Stomach (tissue), 9 donors: ENCODE measurements around the gene PARP11. TPM values are rescaled to one million over a fixed set of nuclear protein-coding genes. Genes with fewer than 3 reads are reported as not detected.
A peak's percentile ranks its signal among the peaks of the same experiment; 100 is the strongest.

Experiments
- DNase-seq, 2 donors: peaks; one replicate each; pipeline versions ENCODE4 v3.0.0 to v3.0.0-alpha.2; 2013 to 2019
- H3K27ac ChIP-seq, 5 donors: fragments of 200-600 bp in 4 of 5; sonication (generic) in 4 of 5; one replicate each; pipeline ENCODE4 v1.5.1; 2013 to 2019; ENCODE audit warnings: mild to moderate bottlenecking in 1 of 5, moderate library complexity in 1 of 5
- H3K27me3 ChIP-seq, 3 donors: fragments of 200-600 bp; sonication (generic); one replicate each; pipeline ENCODE4 v1.5.1; 2017 to 2019; ENCODE audit warnings: mixed run types in 1 of 3
- H3K36me3 ChIP-seq, 4 donors: fragments of 200-600 bp; sonication (generic); 1 replicate in 3 of 4; 2 replicates in 1 of 4; pipeline ENCODE4 v1.5.1; 2016 to 2019
- H3K4me1 ChIP-seq, 4 donors: fragments of 200-600 bp; sonication (generic); one replicate each; pipeline ENCODE4 v1.5.1; 2016 to 2019
- H3K4me3 ChIP-seq, 4 donors: fragments of 200-600 bp; sonication (generic) in 3 of 4; one replicate each; pipeline ENCODE4 v1.5.1; 2016 to 2019; ENCODE audit warnings: mild to moderate bottlenecking in 1 of 4
- H3K9me3 ChIP-seq, 4 donors: fragments of 200-600 bp; sonication (generic); one replicate each; pipeline ENCODE4 v1.5.1; 2016 to 2019
- CTCF ChIP-seq, 7 experiments: fragments of 450-650 bp in 4 of 7; fragments of 200-600 bp in 3 of 7; sonication (generic) in 3 of 7; IDR thresholded peaks; one replicate each; pipeline ENCODE4 v1.5.1; 2016 to 2019; ENCODE audit warnings: antibody characterized with exemption in 7 of 7, control low read depth in 2 of 7, mild to moderate bottlenecking in 1 of 7
- EP300 ChIP-seq: sonication (generic); formaldehyde crosslinking; IDR thresholded peaks from one replicate; pipeline ENCODE4 v1.6.1; 2017; ENCODE audit warnings: antibody characterized with exemption
- POLR2A ChIP-seq, 4 donors: fragments of 450-650 bp; IDR thresholded peaks; one replicate each; pipeline ENCODE4 v1.6.1; 2016; ENCODE audit warnings: antibody characterized with exemption in 4 of 4, control low read depth in 2 of 4, mild to moderate bottlenecking in 1 of 4, moderate library complexity in 1 of 4
- POLR2AphosphoS5 ChIP-seq, 3 donors: sonication (generic); formaldehyde crosslinking; IDR thresholded peaks; one replicate each; pipeline ENCODE4 v1.6.1; 2016; ENCODE audit warnings: antibody characterized with exemption in 3 of 3
- WGBS, 5 donors: extraction: QIAGEN DNeasy Blood & Tissue Kit in 3 of 5; methylation state at CpG; one replicate each; pipeline versions ENCODE4 v1.1.5 to v1.1.7; 2013 to 2018; 5-methylcytosine and 5-hydroxymethylcytosine counted together
- intact Hi-C: fragments of 100-400 bp; cut with DNase I; formaldehyde crosslinking; loops from one replicate; pipeline ENCODE4 v1.15.1; 2023; ENCODE audit warnings: low total_unique reads
- polyA plus RNA-seq, 3 donors: library from polyadenylated mRNA; stranded (reverse); fragments of 200-250 nt; gene quantifications; one replicate each; pipeline ENCODE4 v1.2.3, GENCODE V29; 2013
- total RNA-seq, 5 donors: library from RNA; depleted of rRNA; stranded (reverse); fragments of >200 nt; gene quantifications; one replicate each; pipeline versions ENCODE4 v1.1.0 to v1.2.3, GENCODE V29; 2014 to 2016
- donor health status: healthy with polysubstance abuse.
- donor health status: Bipolar disorder and iron deficiency.
- donor health status: healthy.

Gene PARP11
- total and polyA plus RNA-seq, 8 donors = 1.4 to 8.1 (median 3.7) TPM

GRCh38 chr12:3884671-3885070 is 11.5 kb upstream of the PARP11 start:
- Histone ChIP-seq H3K4me3 (peak overlapping the region in 1 of 4 donors; percentile 30), H3K27me3 (peaks cover 0 to 27% (median 0%) of the 10 kb centered on the region in 3 donors), H3K4me1 (peaks cover 0 to 7% (median 0%) of the 10 kb centered on the region in 4 donors), H3K9me3 (no peaks in the 10 kb centered on the region), H3K36me3 (no peaks in the 10 kb centered on the region), H3K27ac (peak overlapping the region in 4 of 5 donors; percentile 26 to 77 (median 63))
- WGBS, 5 donors = 68 to 76% (median 73%) methylated on average over 6 of the region's 6 CpGs
- TF ChIP-seq POLR2AphosphoS5 (IDR thresholded peaks at IDR 0.05) (no peak), CTCF (IDR thresholded peaks at IDR 0.05) (no peak), POLR2A (IDR thresholded peaks at IDR 0.05) (no peak), EP300 (no peak)
- DNase-seq = no peak
- intact Hi-C loops = loop anchor here (5.0 to 10.0 kb wide), 2 partner anchors 153 to 390 kb away; partner anchors contain the start of gene CCND2

- peaks cover 0 to 6% (median 0%) of the 10 kb centered on the region in 4 donors for H3K9me3 ChIP-seq
- no peaks in the 10 kb centered on the region for H3K36me3 ChIP-seq
- peaks cover 0 to 37% (median 0%) of the 10 kb centered on the region in 3 donors for H3K27me3 ChIP-seq
- 34 to 42% (median 40%) methylated on average over 7 of the region's 7 CpGs for WGBS, 5 donors
- no peak for TF ChIP-seq CTCF (IDR thresholded peaks at IDR 0.05)
- TF ChIP-seq POLR2AphosphoS5 (IDR thresholded peaks at IDR 0.05) = no peak
- peaks cover 0 to 7% (median 0%) of the 10 kb centered on the region in 4 donors for H3K4me1 ChIP-seq
- H3K4me3 ChIP-seq = no peak overlapping the region
- intact Hi-C loops = loop anchor here (10.0 kb wide), 1 partner anchor 392 kb away; the partner anchor contains the start of gene CCND2
- DNase-seq = peak in 1 of 2 donors; percentile 55
- H3K27ac ChIP-seq = no peak overlapping the region
Observed at GRCh38 chr12:3882896-3883564, 9.8 kb upstream of the PARP11 start.

- H3K27ac ChIP-seq = no peak overlapping the region
- WGBS, 5 donors = 53 to 61% (median 56%) methylated on average over 4 of the region's 4 CpGs
- H3K4me3 ChIP-seq = no peak overlapping the region
- TF ChIP-seq CTCF (IDR thresholded peaks at IDR 0.05) (no peak), POLR2A (IDR thresholded peaks at IDR 0.05) (no peak), EP300 (no peak), POLR2AphosphoS5 (IDR thresholded peaks at IDR 0.05) (no peak)
- H3K36me3 ChIP-seq = no peaks in the 10 kb centered on the region
- no peak for DNase-seq
- H3K4me1 ChIP-seq = peaks cover 0 to 7% (median 0%) of the 10 kb centered on the region in 4 donors
- intact Hi-C loops = loop anchor here (10.0 kb wide), 1 partner anchor 392 kb away; the partner anchor contains the start of gene CCND2
- H3K27me3 ChIP-seq = peaks cover 0 to 37% (median 0%) of the 10 kb centered on the region in 3 donors
- H3K9me3 ChIP-seq = peaks cover 0 to 6% (median 0%) of the 10 kb centered on the region in 4 donors
Observed at GRCh38 chr12:3882406-3882805, 9.2 kb upstream of the PARP11 start.

GRCh38 chr12:3881281-3881950 is 8.2 kb upstream of the PARP11 start:
- no peak overlapping the region for H3K4me3 ChIP-seq
- TF ChIP-seq EP300 (no peak), POLR2AphosphoS5 (IDR thresholded peaks at IDR 0.05) (no peak), POLR2A (IDR thresholded peaks at IDR 0.05) (no peak), CTCF (IDR thresholded peaks at IDR 0.05) (no peak)
- peaks cover 0 to 6% (median 0%) of the 10 kb centered on the region in 4 donors for H3K9me3 ChIP-seq
- DNase-seq = no peak
- H3K27ac ChIP-seq = no peak overlapping the region
- intact Hi-C loops = loop anchor here (10.0 kb wide), 1 partner anchor 393 kb away; the partner anchor contains the start of gene CCND2
- no peaks in the 10 kb centered on the region for H3K36me3 ChIP-seq
- peaks cover 0 to 41% (median 0%) of the 10 kb centered on the region in 3 donors for H3K27me3 ChIP-seq
- peaks cover 0 to 7% (median 0%) of the 10 kb centered on the region in 4 donors for H3K4me1 ChIP-seq
- 55 to 63% (median 61%) methylated on average over 11 of the region's 11 CpGs for WGBS, 5 donors
